ENCODE data around the gene SZT2.

The SZT2 gene

DNA sequence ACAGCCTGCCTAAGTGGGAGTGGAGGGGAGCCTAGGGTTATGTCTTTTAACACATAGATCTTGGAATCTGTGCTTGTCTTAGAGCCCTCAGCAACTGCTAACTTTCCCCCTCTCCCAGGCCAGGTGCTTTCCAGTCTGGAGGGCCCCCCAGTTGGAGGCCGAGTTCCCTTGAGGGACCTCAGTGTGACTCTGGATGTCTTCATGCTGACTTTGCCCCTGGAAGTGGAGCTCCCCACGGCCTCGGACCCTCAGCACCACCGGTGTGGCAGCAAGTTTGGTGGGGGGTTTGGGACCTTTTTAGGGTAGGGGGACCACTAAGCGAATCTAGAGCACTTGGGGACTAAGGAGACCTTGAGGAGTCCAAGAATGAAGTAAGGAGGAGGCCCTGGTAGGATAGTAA, 41.1 kb downstream of the SZT2 start:
- H3K4ac ChIP-seq (ENCODE audit: low read depth, low read length) = no peak overlapping the region
- no peaks in the 10 kb centered on the region for H3K27me3 ChIP-seq (ENCODE audit: insufficient read depth, low read length)
- H3K27ac ChIP-seq (ENCODE audit: low read depth, low read length) = no peak overlapping the region
- H3K18ac ChIP-seq (ENCODE audit: low read length) = no peak overlapping the region
- no peak overlapping the region for H2BK5ac ChIP-seq (ENCODE audit: low read depth, low read length, poor library complexity)
- H3K14ac ChIP-seq (ENCODE audit: low read length) = no peak overlapping the region
- WGBS (ENCODE audit: extremely low coverage, insufficient coverage, insufficient read length) = no CpG with 5 or more reads among the region's 5 CpGs
- H3K4me2 ChIP-seq (ENCODE audit: low read length) = no peak overlapping the region
- H3K4me1 ChIP-seq (ENCODE audit: control insufficient read depth in 1 of 2, insufficient read depth in 2 of 2, low read length in 2 of 2) = peaks cover 0 to 2% of the 10 kb centered on the region in 2 experiments
- H3K9me3 ChIP-seq (ENCODE audit: insufficient read depth, low read depth, low read length) = no peaks in the 10 kb centered on the region
- H2AK5ac ChIP-seq (ENCODE audit: low read length) = no peak overlapping the region
- H4K91ac ChIP-seq (ENCODE audit: low read depth, low read length) = no peak overlapping the region
- no peak overlapping the region for H4K8ac ChIP-seq (ENCODE audit: low read depth, low read length)
- H2BK120ac ChIP-seq (ENCODE audit: insufficient read depth, low read length, poor library complexity) = no peak overlapping the region
- no peak overlapping the region for H3K9ac ChIP-seq (ENCODE audit: low read length)
- no peak overlapping the region for H2BK12ac ChIP-seq (ENCODE audit: low read length)
- H3K79me2 ChIP-seq (ENCODE audit: control insufficient read depth, insufficient read depth, low read length, poor library complexity) = no peaks in the 10 kb centered on the region
- no peak overlapping the region for H2AFZ ChIP-seq (ENCODE audit: insufficient read depth, low read length, poor library complexity)
- H3K79me1 ChIP-seq (ENCODE audit: low read length) = no peaks in the 10 kb centered on the region
- H3K23ac ChIP-seq (ENCODE audit: low read length) = no peak overlapping the region
- DNase-seq = no peak
- peaks cover 77 to 92% of the 10 kb centered on the region in 2 experiments for H3K36me3 ChIP-seq (ENCODE audit: control insufficient read depth in 1 of 2, insufficient read depth in 2 of 2, low read length in 2 of 2)
- H3K4me3 ChIP-seq (ENCODE audit: low read depth, low read length) = no peak overlapping the region
- H4K12ac ChIP-seq (ENCODE audit: low read depth, low read length) = no peak overlapping the region

DNA sequence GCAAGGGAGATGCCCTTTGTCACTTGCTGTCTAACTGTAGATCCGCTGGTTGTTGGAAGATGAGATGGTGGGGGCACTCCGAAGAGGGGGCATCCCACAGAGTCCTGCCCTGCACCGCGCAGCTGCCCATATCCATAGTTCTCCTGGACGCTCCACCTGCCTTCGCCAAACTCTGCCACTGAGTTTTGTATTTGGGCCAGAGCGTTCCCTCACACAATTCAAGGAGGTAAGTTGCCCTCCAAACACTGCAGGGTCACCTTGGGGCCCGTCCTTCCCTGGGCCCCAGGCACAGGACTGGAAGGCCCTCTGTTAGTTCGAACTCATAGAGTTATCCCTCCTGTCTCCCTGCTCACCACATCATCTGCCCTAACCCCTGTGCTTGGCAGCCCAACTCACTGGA, 42.0 kb downstream of the SZT2 start:
- no CpG with 5 or more reads among the region's 9 CpGs for WGBS (ENCODE audit: extremely low coverage, insufficient coverage, insufficient read length)
- no peak overlapping the region for H2AFZ ChIP-seq (ENCODE audit: insufficient read depth, low read length, poor library complexity)
- no peak overlapping the region for H3K9ac ChIP-seq (ENCODE audit: low read length)
- no peak overlapping the region for H4K12ac ChIP-seq (ENCODE audit: low read depth, low read length)
- DNase-seq = no peak
- no peak overlapping the region for H2BK12ac ChIP-seq (ENCODE audit: low read length)
- H3K4me1 ChIP-seq (ENCODE audit: control insufficient read depth in 1 of 2, insufficient read depth in 2 of 2, low read length in 2 of 2) = peaks cover 3 to 9% of the 10 kb centered on the region in 2 experiments
- no peak overlapping the region for H2AK5ac ChIP-seq (ENCODE audit: low read length)
- H3K79me1 ChIP-seq (ENCODE audit: low read length) = peaks cover 4% of the 10 kb centered on the region
- no peaks in the 10 kb centered on the region for H3K27me3 ChIP-seq (ENCODE audit: insufficient read depth, low read length)
- no peak overlapping the region for H4K91ac ChIP-seq (ENCODE audit: low read depth, low read length)
- no peak overlapping the region for H4K8ac ChIP-seq (ENCODE audit: low read depth, low read length)
- H3K18ac ChIP-seq (ENCODE audit: low read length) = no peak overlapping the region
- H3K36me3 ChIP-seq (ENCODE audit: control insufficient read depth in 1 of 2, insufficient read depth in 2 of 2, low read length in 2 of 2) = peaks cover 68 to 83% of the 10 kb centered on the region in 2 experiments
- H3K27ac ChIP-seq (ENCODE audit: low read depth, low read length) = no peak overlapping the region
- H3K14ac ChIP-seq (ENCODE audit: low read length) = no peak overlapping the region
- H3K9me3 ChIP-seq (ENCODE audit: insufficient read depth, low read depth, low read length) = no peaks in the 10 kb centered on the region
- no peaks in the 10 kb centered on the region for H3K79me2 ChIP-seq (ENCODE audit: control insufficient read depth, insufficient read depth, low read length, poor library complexity)
- H3K4me3 ChIP-seq (ENCODE audit: low read depth, low read length) = no peak overlapping the region
- H2BK5ac ChIP-seq (ENCODE audit: low read depth, low read length, poor library complexity) = no peak overlapping the region
- no peak overlapping the region for H3K23ac ChIP-seq (ENCODE audit: low read length)
- H3K4ac ChIP-seq (ENCODE audit: low read depth, low read length) = no peak overlapping the region
- no peak overlapping the region for H2BK120ac ChIP-seq (ENCODE audit: insufficient read depth, low read length, poor library complexity)
- H3K4me2 ChIP-seq (ENCODE audit: low read length) = no peak overlapping the region

DNA sequence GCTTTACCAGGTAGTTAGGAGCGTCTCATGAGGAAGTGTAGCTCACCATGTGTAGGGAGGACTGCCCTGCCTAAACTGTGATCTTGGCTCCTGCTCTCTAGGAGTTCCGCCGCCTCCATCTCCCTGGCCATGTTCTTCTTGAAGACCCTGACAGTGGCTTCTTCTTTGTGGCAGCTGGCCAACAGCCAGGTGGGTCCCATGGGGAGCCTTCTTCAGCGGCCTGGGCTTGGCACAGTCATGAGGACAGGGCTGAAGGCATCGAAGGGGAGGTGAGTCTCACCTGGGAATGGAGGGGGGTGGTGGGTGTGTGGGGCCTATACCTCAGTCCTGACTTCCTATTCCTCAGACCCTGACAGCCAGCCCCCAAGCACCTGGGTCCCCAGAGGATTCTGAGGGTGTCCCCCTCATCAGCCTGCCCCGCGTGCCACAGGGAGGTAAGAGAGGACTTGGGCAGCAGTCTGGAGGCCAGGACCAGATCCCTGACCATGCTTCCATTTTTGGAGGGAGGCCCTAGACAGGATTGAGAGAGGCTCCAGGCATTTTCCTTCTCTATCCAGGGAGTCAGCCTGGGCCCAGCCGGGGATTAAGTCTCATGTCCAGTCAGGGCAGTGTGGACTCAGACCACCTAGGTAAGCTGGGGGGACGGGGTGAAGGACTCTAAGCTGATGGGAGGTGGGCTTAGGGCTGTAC, 42.6 kb downstream of the SZT2 start:
- H3K18ac ChIP-seq (ENCODE audit: low read length) = no peak overlapping the region
- H3K36me3 ChIP-seq (ENCODE audit: control insufficient read depth in 1 of 2, insufficient read depth in 2 of 2, low read length in 2 of 2) = peaks cover 62 to 77% of the 10 kb centered on the region in 2 experiments
- no peak overlapping the region for H4K12ac ChIP-seq (ENCODE audit: low read depth, low read length)
- no peak overlapping the region for H3K9ac ChIP-seq (ENCODE audit: low read length)
- H2BK120ac ChIP-seq (ENCODE audit: insufficient read depth, low read length, poor library complexity) = no peak overlapping the region
- H3K79me1 ChIP-seq (ENCODE audit: low read length) = peaks cover 8% of the 10 kb centered on the region
- H3K4ac ChIP-seq (ENCODE audit: low read depth, low read length) = no peak overlapping the region
- H3K79me2 ChIP-seq (ENCODE audit: control insufficient read depth, insufficient read depth, low read length, poor library complexity) = peaks cover 2% of the 10 kb centered on the region
- H3K23ac ChIP-seq (ENCODE audit: low read length) = no peak overlapping the region
- no peak overlapping the region for H4K91ac ChIP-seq (ENCODE audit: low read depth, low read length)
- H3K27me3 ChIP-seq (ENCODE audit: insufficient read depth, low read length) = no peaks in the 10 kb centered on the region
- no peaks in the 10 kb centered on the region for H3K9me3 ChIP-seq (ENCODE audit: insufficient read depth, low read depth, low read length)
- peaks cover 10 to 16% of the 10 kb centered on the region in 2 experiments for H3K4me1 ChIP-seq (ENCODE audit: control insufficient read depth in 1 of 2, insufficient read depth in 2 of 2, low read length in 2 of 2)
- WGBS (ENCODE audit: extremely low coverage, insufficient coverage, insufficient read length) = no CpG with 5 or more reads among the region's 9 CpGs
- no peak overlapping the region for H2BK5ac ChIP-seq (ENCODE audit: low read depth, low read length, poor library complexity)
- H2AK5ac ChIP-seq (ENCODE audit: low read length) = no peak overlapping the region
- DNase-seq = no peak
- no peak overlapping the region for H2AFZ ChIP-seq (ENCODE audit: insufficient read depth, low read length, poor library complexity)
- H3K4me2 ChIP-seq (ENCODE audit: low read length) = no peak overlapping the region
- no peak overlapping the region for H4K8ac ChIP-seq (ENCODE audit: low read depth, low read length)
- H3K14ac ChIP-seq (ENCODE audit: low read length) = no peak overlapping the region
- H3K27ac ChIP-seq (ENCODE audit: low read depth, low read length) = no peak overlapping the region
- no peak overlapping the region for H3K4me3 ChIP-seq (ENCODE audit: low read depth, low read length)
- H2BK12ac ChIP-seq (ENCODE audit: low read length) = no peak overlapping the region

DNA sequence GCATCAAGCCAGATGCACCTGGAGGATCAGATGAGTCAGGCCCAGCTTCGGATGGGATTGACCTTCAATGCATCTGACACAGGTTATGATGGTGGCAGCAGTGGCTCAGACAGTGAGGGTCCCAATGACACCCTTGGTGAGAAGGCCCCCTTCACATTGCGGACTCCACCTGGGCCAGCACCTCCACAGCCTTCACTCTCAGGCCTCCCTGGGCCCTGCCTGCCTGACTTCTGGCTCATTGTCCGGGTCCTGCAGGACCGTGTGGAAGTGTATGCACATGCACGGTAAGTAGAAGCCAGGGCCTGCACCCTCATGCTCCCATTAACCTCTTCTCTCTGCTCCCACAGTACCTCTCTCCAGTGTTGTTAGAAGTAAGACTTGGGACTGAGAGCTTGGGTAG, 43.2 kb downstream of the SZT2 start:
- no CpG with 5 or more reads among the region's 5 CpGs for WGBS (ENCODE audit: extremely low coverage, insufficient coverage, insufficient read length)
- no peak overlapping the region for H2BK120ac ChIP-seq (ENCODE audit: insufficient read depth, low read length, poor library complexity)
- no peak for DNase-seq

More for the DNA sequence above, 43.2 kb downstream of the SZT2 start:
- no peak overlapping the region for H4K91ac ChIP-seq (ENCODE audit: low read depth, low read length)
- no peak overlapping the region for H3K23ac ChIP-seq (ENCODE audit: low read length)
- H4K12ac ChIP-seq (ENCODE audit: low read depth, low read length) = no peak overlapping the region
- peaks cover 13% of the 10 kb centered on the region for H3K79me1 ChIP-seq (ENCODE audit: low read length)
- H3K79me2 ChIP-seq (ENCODE audit: control insufficient read depth, insufficient read depth, low read length, poor library complexity) = peaks cover 2% of the 10 kb centered on the region
- H3K4ac ChIP-seq (ENCODE audit: low read depth, low read length) = no peak overlapping the region
- peaks cover 16 to 22% of the 10 kb centered on the region in 2 experiments for H3K4me1 ChIP-seq (ENCODE audit: control insufficient read depth in 1 of 2, insufficient read depth in 2 of 2, low read length in 2 of 2)
- H3K14ac ChIP-seq (ENCODE audit: low read length) = no peak overlapping the region
- no peak overlapping the region for H3K18ac ChIP-seq (ENCODE audit: low read length)
- no peak overlapping the region for H3K27ac ChIP-seq (ENCODE audit: low read depth, low read length)
- no peak overlapping the region for H3K9ac ChIP-seq (ENCODE audit: low read length)
- H2AK5ac ChIP-seq (ENCODE audit: low read length) = no peak overlapping the region
- no peak overlapping the region for H2BK12ac ChIP-seq (ENCODE audit: low read length)
- H2BK5ac ChIP-seq (ENCODE audit: low read depth, low read length, poor library complexity) = no peak overlapping the region
- H3K4me3 ChIP-seq (ENCODE audit: low read depth, low read length) = no peak overlapping the region
- no peak overlapping the region for H3K4me2 ChIP-seq (ENCODE audit: low read length)
- H4K8ac ChIP-seq (ENCODE audit: low read depth, low read length) = no peak overlapping the region
- no peak overlapping the region for H2AFZ ChIP-seq (ENCODE audit: insufficient read depth, low read length, poor library complexity)
- no peaks in the 10 kb centered on the region for H3K27me3 ChIP-seq (ENCODE audit: insufficient read depth, low read length)
- peaks cover 56 to 72% of the 10 kb centered on the region in 2 experiments for H3K36me3 ChIP-seq (ENCODE audit: control insufficient read depth in 1 of 2, insufficient read depth in 2 of 2, low read length in 2 of 2)
- no peaks in the 10 kb centered on the region for H3K9me3 ChIP-seq (ENCODE audit: insufficient read depth, low read depth, low read length)

All from trophoblast cell (in vitro differentiated cells and primary cell).